GM18861 (cell line): Measurements from ENCODE around the gene EYA3.

Experiments used
- ATAC-seq: cut with Tn5 transposase; IDR thresholded peaks from one replicate; pipeline ENCODE4 v1.9.1; 2021; ENCODE audit not compliant: unreplicated experiment

EYA3 gene

GRCh38 chr1:27971674-27972073 lies 116.7 kb downstream of the EYA3 start:
- ATAC-seq = no peak

DNA sequence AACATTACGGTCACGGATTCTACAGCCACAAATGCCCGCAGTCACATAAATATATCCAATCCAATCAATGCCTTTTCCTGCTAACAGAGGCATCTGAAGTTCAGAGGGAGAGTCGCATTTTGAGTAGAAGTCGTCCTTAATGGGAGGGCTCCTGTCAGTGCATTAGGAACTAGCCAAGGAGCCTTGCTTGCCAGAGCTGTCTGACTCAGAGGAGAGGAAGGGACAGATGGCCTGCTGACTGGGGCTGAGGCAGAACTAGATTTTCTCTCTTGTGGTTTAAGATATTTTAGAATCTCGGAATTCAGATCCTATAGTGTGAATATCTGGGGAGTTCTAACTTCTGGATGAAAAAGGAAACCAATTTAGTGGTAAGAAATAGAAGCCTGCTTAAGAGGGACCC lies 118.0 kb downstream of the EYA3 start:
- ATAC-seq = no peak

DNA sequence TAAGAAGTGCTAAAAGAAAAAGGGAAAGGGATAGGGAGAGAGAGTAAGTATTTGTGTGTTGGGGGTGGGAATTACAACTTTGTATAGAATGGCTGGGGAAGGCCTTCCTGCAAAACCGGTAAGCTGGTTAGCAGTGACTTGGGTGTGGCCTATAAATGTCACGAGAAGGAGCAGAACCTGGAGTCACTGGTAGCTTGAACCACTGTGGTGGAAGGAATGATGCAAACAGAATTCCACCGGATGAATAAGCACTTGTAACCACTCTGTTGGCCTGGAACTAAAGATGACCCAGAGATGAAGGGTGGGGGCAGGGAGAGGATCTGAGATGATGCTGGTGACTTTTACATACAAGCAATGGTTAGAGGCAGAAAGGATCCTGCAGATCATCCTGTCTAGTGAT lies 119.7 kb downstream of the EYA3 start:
- no peak for ATAC-seq

GRCh38 chr1:27967884-27968466 lies 120.4 kb downstream of the EYA3 start:
- ATAC-seq = no peak

DNA sequence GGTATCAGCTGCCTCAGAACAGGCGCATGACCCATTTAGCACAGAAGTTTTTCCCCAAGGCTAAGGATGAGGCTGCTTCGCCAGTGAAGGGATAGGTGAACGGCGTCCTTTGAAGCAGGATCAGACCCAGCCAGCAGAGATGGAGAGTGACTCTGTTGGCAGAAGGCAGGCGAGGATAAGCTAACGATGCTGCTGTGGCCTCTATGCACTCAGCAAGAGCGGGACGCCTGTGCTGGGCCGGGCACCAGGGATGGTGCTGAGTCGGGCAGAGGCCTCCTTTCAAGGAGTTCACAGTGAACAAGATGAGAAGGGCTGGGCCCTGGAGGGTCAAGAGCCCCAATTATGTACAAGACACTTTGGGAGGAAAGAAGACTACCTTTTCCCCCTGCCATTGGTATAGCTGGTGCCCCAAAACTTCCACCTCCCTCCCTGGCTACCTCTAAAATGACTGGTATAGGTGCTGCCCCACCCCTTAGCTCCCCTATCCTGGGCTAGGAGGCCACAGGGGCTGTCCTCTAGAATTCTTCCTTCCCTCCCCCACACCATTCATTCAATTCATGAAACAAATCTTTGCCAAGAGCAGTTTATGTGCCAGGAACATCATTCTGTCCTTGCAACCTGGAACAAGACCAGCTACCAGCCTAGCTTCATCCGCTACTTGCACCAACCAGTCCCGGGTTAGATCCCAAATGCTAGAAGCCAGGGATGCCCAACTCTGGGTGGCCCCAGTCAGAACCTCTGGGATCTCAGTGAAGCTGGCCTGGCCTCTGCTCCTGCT lies 121.1 kb downstream of the EYA3 start:
- ATAC-seq = no peak

GRCh38 chr1:27966402-27967105 lies 121.9 kb downstream of the EYA3 start:
- no peak for ATAC-seq

DNA sequence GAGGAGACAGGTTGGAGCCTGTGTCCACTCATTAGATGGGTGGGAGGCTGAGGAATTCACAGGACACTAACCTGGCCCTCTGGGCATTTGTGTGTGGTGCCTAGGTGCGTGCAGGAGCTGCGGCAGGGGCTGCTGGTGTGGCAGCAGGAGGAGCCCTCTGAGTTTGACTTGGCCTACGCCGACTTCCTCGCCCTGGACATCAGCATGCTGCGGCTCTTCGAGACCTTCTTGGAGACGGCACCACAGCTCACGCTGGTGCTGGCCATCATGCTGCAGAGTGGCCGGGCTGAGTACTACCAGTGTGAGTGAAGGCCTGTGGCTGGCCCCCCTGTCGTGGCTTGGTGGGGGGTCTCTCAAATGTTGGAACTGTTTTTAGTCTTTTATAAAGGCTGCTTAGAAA lies 125.0 kb downstream of the EYA3 start:
- no peak for ATAC-seq

- ATAC-seq = no peak
Measured at GRCh38 chr1:27961646-27962221, 126.7 kb downstream of the EYA3 start.

- no peak for ATAC-seq
Measured at GRCh38 chr1:27960762-27961645, 127.4 kb downstream of the EYA3 start.

- no peak for ATAC-seq
Measured at GRCh38 chr1:27959792-27960603, 128.4 kb downstream of the EYA3 start, which contains the start of gene XKR8. XKR8 (plus strand) TSS chr1:27959973; CDS start chr1:27960070, 97 bp downstream.

- no peak for ATAC-seq
Measured at GRCh38 chr1:27958513-27958912, 129.9 kb downstream of the EYA3 start.

DNA sequence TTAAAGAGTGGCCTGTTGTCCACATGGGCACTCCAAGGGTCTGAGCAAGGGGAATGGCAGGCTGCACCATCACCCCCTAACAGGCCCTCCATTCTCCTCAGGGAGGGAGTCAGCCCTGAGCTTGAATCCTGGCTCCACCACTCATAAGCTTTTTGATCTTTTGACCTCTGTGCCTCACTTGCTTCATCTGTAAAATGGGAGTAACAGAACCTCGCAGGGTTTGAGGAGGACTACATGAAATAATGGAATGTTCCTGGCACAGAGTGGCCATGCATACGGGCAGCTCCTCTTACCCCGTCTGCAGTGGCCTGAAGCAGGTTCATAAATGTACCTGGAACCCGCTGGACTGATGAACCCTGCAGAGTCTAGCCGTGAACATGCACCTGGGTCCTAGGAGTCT lies 130.8 kb downstream of the EYA3 start:
- ATAC-seq = no peak

- ATAC-seq = no peak
Measured at GRCh38 chr1:27956761-27957160, 131.6 kb downstream of the EYA3 start.

- no peak for ATAC-seq
Measured at GRCh38 chr1:27955076-27955475, 133.3 kb downstream of the EYA3 start.

GRCh38 chr1:27954186-27954585 lies 134.2 kb downstream of the EYA3 start:
- no peak for ATAC-seq

DNA sequence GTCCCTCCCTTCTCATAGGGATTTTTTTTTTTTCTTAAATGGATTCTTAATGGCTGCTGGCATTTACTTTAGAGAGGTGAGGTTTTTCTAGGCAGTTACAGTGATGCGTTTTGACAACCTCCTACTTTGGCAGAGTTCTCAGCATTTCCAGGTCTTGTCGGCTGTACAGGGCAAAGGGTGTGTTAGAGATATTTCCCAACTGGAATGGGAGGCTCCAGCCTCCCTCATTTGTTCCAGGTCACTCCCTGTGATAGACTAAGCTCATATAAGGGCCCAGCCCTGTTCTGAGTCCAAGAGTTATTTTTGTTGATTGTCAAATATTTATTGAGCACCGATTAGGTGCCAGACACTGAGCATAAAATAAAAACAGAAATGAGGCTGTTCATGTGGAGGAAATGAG lies 136.3 kb downstream of the EYA3 start:
- ATAC-seq = no peak

DNA sequence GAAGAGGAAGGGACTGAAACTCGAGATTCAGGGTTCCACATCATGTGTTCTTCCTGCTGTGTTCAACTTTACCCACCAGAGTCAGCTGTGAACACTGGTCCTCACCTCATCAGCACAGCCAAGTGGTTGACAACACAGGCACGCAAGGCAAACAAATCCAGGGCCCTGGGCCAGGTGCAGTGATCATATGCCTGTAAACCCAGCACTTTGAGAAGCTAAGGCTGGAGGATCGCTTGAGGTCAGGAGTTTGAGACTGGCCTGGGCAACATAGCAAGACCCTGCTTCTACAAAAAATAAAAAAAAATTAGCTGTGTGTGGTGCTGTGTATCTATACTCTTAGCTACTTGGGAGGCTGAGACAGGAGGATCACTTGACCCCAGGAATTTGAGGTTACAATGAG lies 137.0 kb downstream of the EYA3 start:
- no peak for ATAC-seq

GRCh38 chr1:27949027-27949426 lies 139.4 kb downstream of the EYA3 start:
- no peak for ATAC-seq

- ATAC-seq = no peak
Measured at GRCh38 chr1:27945020-27945419, 143.4 kb downstream of the EYA3 start.
